B cell (primary cell): ENCODE measurements around the gene AK9. TPM values are rescaled to one million over a fixed set of nuclear protein-coding genes. Genes with fewer than 3 reads are reported as not detected.
A peak's percentile ranks its signal among the peaks of the same experiment; 100 is the strongest.

Experiments used
- ATAC-seq: fragments of 200-7000 bp; cut with Tn5 transposase; one replicate; pipeline ENCODE4 v1.10.0; 2021; ENCODE audit warnings: low read depth, mild to moderate bottlenecking, moderate number of reproducible peaks, moderate library complexity
- CTCF ChIA-PET: fragments of 350-600 bp; sonication (Branson Sonifier 250); formaldehyde crosslinking; loops from one replicate; lab custom pipeline; 2021; ENCODE audit warnings: antibody characterized with exemption, inconsistent platforms; lab: Charles Lee
- POLR2A ChIA-PET: fragments of 350-600 bp; sonication (Branson Sonifier 250); formaldehyde crosslinking; loops from one replicate; lab custom pipeline; 2021; ENCODE audit warnings: antibody characterized with exemption; lab: Charles Lee
- DNase-seq: peaks from one replicate; pipeline ENCODE4 v3.0.0; 2013
- H2AFZ ChIP-seq: 2 replicates; pipeline ENCODE4 v1.6.1; 2012; ENCODE audit warnings: mild to moderate bottlenecking, low read depth, low read length; ENCODE audit not compliant: insufficient read depth, poor library complexity, severe bottlenecking
- H3K27ac ChIP-seq, 2 donors: 1 replicate in 1 of 2; 2 replicates in 1 of 2; pipeline ENCODE4 v1.5.1; 2012 to 2013; ENCODE audit warnings: low read length in 2 of 2, mild to moderate bottlenecking in 2 of 2, moderate library complexity in 1 of 2
- H3K27me3 ChIP-seq, 4 experiments: fragments of 200-600 bp in 1 of 4; sonication (generic) in 1 of 4; replicated peaks in 1 of 4; 1 replicate in 2 of 4; 2 replicates in 2 of 4; pipeline versions ENCODE4 v1.6.1 to v1.7.0; 2013 to 2016; ENCODE audit warnings: low read length in 3 of 4, mild to moderate bottlenecking in 2 of 4, mixed read lengths in 1 of 4, moderate library complexity in 1 of 4; ENCODE audit not compliant: insufficient read depth in 4 of 4, control insufficient read depth in 3 of 4; ENCODE audit errors: control extremely low read depth in 1 of 4
- H3K36me3 ChIP-seq, 2 experiments: replicated peaks in 1 of 2; 1 replicate in 1 of 2; 2 replicates in 1 of 2; pipeline versions ENCODE4 v1.6.1 to v1.7.1; 2013; ENCODE audit warnings: low read length in 1 of 2; ENCODE audit not compliant: insufficient read depth in 2 of 2, control insufficient read depth in 1 of 2; ENCODE audit errors: control extremely low read depth in 1 of 2, extremely low read depth in 1 of 2
- H3K4me1 ChIP-seq, 2 donors: fragments of 200-600 bp in 1 of 2; sonication (generic) in 1 of 2; 1 replicate in 1 of 2; 2 replicates in 1 of 2; pipeline versions ENCODE4 v1.5.1 to v1.6.1; 2013 to 2017; ENCODE audit warnings: low read length in 2 of 2; ENCODE audit not compliant: control insufficient read depth in 2 of 2, insufficient read depth in 2 of 2
- H3K4me2 ChIP-seq: replicated peaks from 2 replicates; pipeline ENCODE3; 2012; ENCODE audit warnings: mild to moderate bottlenecking, low read depth, low read length; ENCODE audit not compliant: poor library complexity, severe bottlenecking
- H3K4me3 ChIP-seq, 5 experiments: fragments of 200-600 bp in 1 of 5; sonication (generic) in 1 of 5; 1 replicate in 3 of 5; 2 replicates in 2 of 5; pipeline versions ENCODE4 v1.5.1 to v1.7.0; 2011 to 2016; ENCODE audit warnings: low read length in 4 of 5, mild to moderate bottlenecking in 4 of 5, low read depth in 2 of 5, control low read depth in 1 of 5, moderate library complexity in 1 of 5; ENCODE audit not compliant: insufficient read depth in 1 of 5; ENCODE audit errors: control extremely low read depth in 1 of 5, extremely low read depth in 1 of 5
- H3K79me2 ChIP-seq: fragments of 200-600 bp; sonication (generic); one replicate; pipeline ENCODE4 v1.6.0; 2016; ENCODE audit warnings: low read length; ENCODE audit not compliant: control insufficient read depth, insufficient read depth
- H3K9ac ChIP-seq: fragments of 200-600 bp; sonication (generic); 2 replicates; pipeline ENCODE4 v1.6.1; 2017; ENCODE audit warnings: mild to moderate bottlenecking, low read length, moderate library complexity
- H3K9me3 ChIP-seq, 3 donors: one replicate each; pipeline versions ENCODE4 v1.6.1 to v1.7.1; 2013; ENCODE audit warnings: low read length in 2 of 3; ENCODE audit not compliant: control insufficient read depth in 2 of 3, insufficient read depth in 1 of 3; ENCODE audit errors: control extremely low read depth in 1 of 3
- H4K20me1 ChIP-seq: 2 replicates; pipeline ENCODE4 v1.6.0; 2012; ENCODE audit warnings: mild to moderate bottlenecking, low read length; ENCODE audit not compliant: insufficient read depth, control insufficient read depth, poor library complexity, severe bottlenecking
- H3K27ac Mint-ChIP-seq: one replicate; pipeline ENCODE4 v1.8.0; 2021; ENCODE audit warnings: mixed read lengths
- H3K27me3 Mint-ChIP-seq: one replicate; pipeline ENCODE4 v1.8.0; 2021; ENCODE audit warnings: mixed read lengths
- H3K4me1 Mint-ChIP-seq: one replicate; pipeline ENCODE4 v1.8.0; 2021; ENCODE audit warnings: mixed read lengths
- H3K4me3 Mint-ChIP-seq: one replicate; pipeline ENCODE4 v1.8.0; 2021; ENCODE audit warnings: mixed read lengths
- H3K9me3 Mint-ChIP-seq: one replicate; pipeline ENCODE4 v1.8.0; 2022; ENCODE audit warnings: mixed read lengths; ENCODE audit not compliant: insufficient read depth
- EZH2 ChIP-seq: IDR thresholded peaks from 2 replicates; pipeline ENCODE4 v1.6.1; 2012; ENCODE audit warnings: borderline replicate concordance, low read depth, mild to moderate bottlenecking, moderate library complexity, low read length; ENCODE audit not compliant: insufficient read depth, poor library complexity, severe bottlenecking
- WGBS: methylation state at CpG from one replicate; pipeline ENCODE4 v1.1.5; 2013; ENCODE audit warnings: missing lambda C conversion rate; ENCODE audit not compliant: insufficient coverage; 5-methylcytosine and 5-hydroxymethylcytosine counted together
- intact Hi-C: fragments of 100-400 bp; cut with micrococcal nuclease; formaldehyde crosslinking; loops from one replicate; pipeline ENCODE4 v1.10.0; 2022
- polyA plus RNA-seq: library from polyadenylated mRNA; depleted of rRNA; stranded (reverse); fragments of >200 nt; gene quantifications from 2 replicates; pipeline ENCODE4 v1.2.3, GENCODE V29; 2012
- total RNA-seq, 2 donors: library from RNA; stranded (reverse); fragments of 120-200 nt in 1 of 2; gene quantifications; 1 replicate in 1 of 2; 2 replicates in 1 of 2; pipeline versions ENCODE4 v1.2.3 to v1.2.4, GENCODE V29; 2013 to 2022
- TF ChIP-seq, protein P1 (sequence below): fragments of 200-600 bp; IDR thresholded peaks from one replicate; pipeline ENCODE4 v1.8.0; 2022; ENCODE audit warnings: antibody characterized with exemption, mild to moderate bottlenecking

The AK9 gene
- total and polyA plus RNA-seq, 2 donors (not counting 1 experiment from before 2014, with no cell fraction given) = 6.4 to 26.5 TPM

- Histone ChIP-seq H3K4me2 (peak overlapping the region; percentile 65), H3K4me1 (peaks cover 70 to 74% of the 10 kb centered on the region in 2 donors), H3K27me3 (no peaks in the 10 kb centered on the region), H2AFZ (no peak overlapping the region), H3K9ac (no peak overlapping the region), H3K4me3 (peak overlapping the region in 1 of 5 experiments; percentile 19), H3K27ac (peak overlapping the region; percentile 19 to 76), H3K36me3 (peaks cover 0 to 50% of the 10 kb centered on the region in 2 experiments), H3K79me2 (peaks cover 36% of the 10 kb centered on the region), H3K9me3 (no peaks in the 10 kb centered on the region), H4K20me1 (peaks cover 9% of the 10 kb centered on the region)
- ChIA-PET CTCF (interaction anchor here (0.5 to 1.1 kb wide), 2 partner anchors 10 to 13 kb away, joined by 3 read pairs; no protein-coding TSS in a partner anchor), POLR2A (interaction anchor here (0.5 to 3.7 kb wide), 3 partner anchors 9 to 67 kb away, joined by 4 to 21 read pairs (median 6); partner anchors contain the start of genes PPIL6 and SMPD2)
- intact Hi-C loops = loop anchor here (1.0 to 10.0 kb wide), 3 partner anchors 9 to 1425 kb away; partner anchors contain the start of gene AMD1
- Mint-ChIP-seq H3K4me1 (peaks cover 78% of the 10 kb centered on the region), H3K4me3 (peak overlapping the region; percentile 47), H3K27me3 (no peaks in the 10 kb centered on the region), H3K9me3 (no peaks in the 10 kb centered on the region), H3K27ac (peak overlapping the region; percentile 79)
- ATAC-seq = peak; percentile 28
- 66% methylated on average over 16 of the region's 16 CpGs for WGBS
- TF ChIP-seq, protein P1, sequence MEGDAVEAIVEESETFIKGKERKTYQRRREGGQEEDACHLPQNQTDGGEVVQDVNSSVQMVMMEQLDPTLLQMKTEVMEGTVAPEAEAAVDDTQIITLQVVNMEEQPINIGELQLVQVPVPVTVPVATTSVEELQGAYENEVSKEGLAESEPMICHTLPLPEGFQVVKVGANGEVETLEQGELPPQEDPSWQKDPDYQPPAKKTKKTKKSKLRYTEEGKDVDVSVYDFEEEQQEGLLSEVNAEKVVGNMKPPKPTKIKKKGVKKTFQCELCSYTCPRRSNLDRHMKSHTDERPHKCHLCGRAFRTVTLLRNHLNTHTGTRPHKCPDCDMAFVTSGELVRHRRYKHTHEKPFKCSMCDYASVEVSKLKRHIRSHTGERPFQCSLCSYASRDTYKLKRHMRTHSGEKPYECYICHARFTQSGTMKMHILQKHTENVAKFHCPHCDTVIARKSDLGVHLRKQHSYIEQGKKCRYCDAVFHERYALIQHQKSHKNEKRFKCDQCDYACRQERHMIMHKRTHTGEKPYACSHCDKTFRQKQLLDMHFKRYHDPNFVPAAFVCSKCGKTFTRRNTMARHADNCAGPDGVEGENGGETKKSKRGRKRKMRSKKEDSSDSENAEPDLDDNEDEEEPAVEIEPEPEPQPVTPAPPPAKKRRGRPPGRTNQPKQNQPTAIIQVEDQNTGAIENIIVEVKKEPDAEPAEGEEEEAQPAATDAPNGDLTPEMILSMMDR = no peak
- TF ChIP-seq EZH2 = no peak
- DNase-seq = peak; percentile 77
Measured at GRCh38 chr6:109449795-109450673, 241.0 kb downstream of the AK9 start.
